Hepatocyte (in vitro differentiated cells): ENCODE data around the gene RPIA.
"Not testable (repeated sequence)": the region's sequence is repeated elsewhere in the genome, so short reads cannot be mapped to it uniquely, and the experiment has no call there.

Experiments used
- CTCF ChIP-seq: fragments of 200-600 bp; sonication (generic); IDR thresholded peaks from 2 replicates; pipeline ENCODE4 v1.5.1; 2016; ENCODE audit warnings: antibody characterized with exemption, mild to moderate bottlenecking; ENCODE audit not compliant: poor library complexity
- EZH2 ChIP-seq: fragments of 200-600 bp; sonication (generic); IDR thresholded peaks from 2 replicates; pipeline ENCODE4 v1.6.1; 2016; ENCODE audit warnings: antibody characterized with exemption, mild to moderate bottlenecking, borderline replicate concordance

GRCh38 chr2:88796523-88796922 lies 105.0 kb downstream of the RPIA start:
- not testable (repeated sequence) for TF ChIP-seq CTCF, EZH2
